HG03558 (cell line): ENCODE measurements around the gene WAS.
"Not testable (repeated sequence)": the region's sequence is repeated elsewhere in the genome, so short reads cannot be mapped to it uniquely, and the experiment has no call there.

Experiments
- ATAC-seq: cut with Tn5 transposase; IDR thresholded peaks from one replicate; pipeline ENCODE4 v1.9.1; 2021; ENCODE audit warnings: moderate number of reproducible peaks; ENCODE audit not compliant: unreplicated experiment; ENCODE audit errors: extremely low read depth

Gene WAS

GRCh38 chrX:48682795-48683194, 804 bp upstream of the WAS start:
- ATAC-seq = not testable (repeated sequence)

GRCh38 chrX:48684134-48684533, 535 bp downstream of the WAS start:
- ATAC-seq = no peak

DNA sequence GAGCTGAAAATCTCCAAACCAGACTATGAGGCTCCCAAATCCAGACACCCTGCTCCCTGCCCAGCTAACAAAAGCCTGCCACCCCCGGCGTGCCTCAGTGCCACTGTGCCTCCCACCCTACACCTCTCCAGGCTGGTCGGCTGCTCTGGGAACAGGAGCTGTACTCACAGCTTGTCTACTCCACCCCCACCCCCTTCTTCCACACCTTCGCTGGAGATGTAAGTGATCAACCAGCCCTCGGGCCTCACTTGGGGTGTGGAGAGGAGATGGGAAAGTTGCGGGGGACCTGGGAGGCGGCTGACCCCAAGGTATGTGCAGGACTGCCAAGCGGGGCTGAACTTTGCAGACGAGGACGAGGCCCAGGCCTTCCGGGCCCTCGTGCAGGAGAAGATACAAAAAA, 1.8 kb downstream of the WAS start:
- ATAC-seq = no peak

DNA sequence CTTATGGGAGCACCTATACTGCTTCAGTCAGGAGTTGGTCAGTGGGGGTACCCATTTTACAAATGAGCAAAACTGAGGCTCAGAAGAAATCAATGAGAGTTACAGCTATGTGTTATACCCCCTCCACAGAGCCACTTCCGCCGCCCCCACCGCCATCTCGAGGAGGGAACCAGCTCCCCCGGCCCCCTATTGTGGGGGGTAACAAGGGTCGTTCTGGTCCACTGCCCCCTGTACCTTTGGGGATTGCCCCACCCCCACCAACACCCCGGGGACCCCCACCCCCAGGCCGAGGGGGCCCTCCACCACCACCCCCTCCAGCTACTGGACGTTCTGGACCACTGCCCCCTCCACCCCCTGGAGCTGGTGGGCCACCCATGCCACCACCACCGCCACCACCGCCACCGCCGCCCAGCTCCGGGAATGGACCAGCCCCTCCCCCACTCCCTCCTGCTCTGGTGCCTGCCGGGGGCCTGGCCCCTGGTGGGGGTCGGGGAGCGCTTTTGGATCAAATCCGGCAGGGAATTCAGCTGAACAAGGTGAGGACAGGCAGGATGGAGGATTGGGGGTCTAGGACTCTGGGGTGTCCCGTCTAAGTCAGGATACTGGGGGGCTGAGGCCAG, 5.0 kb downstream of the WAS start:
- ATAC-seq = no peak

GRCh38 chrX:48689208-48689920, 5.8 kb downstream of the WAS start:
- ATAC-seq = no peak

DNA sequence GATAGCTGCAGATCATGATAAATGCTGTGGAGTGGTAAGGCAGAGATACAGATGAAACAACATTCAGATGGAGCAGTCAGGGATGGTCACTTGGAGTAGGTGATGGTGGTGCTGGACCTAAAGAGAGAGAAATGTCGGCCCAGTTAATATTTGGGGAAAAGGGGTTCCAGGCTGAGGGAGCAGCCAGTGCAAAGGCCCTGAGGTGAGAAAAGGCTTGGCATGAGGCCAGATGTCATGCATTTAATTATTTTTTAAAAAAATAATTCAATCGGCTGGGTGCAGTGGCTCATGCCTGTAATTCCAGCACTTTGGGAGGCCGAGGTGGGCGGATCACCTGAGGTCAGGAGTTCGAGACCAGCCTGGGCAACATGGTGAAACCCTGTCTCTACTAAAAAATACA, 8.1 kb downstream of the WAS start:
- not testable (repeated sequence) for ATAC-seq

DNA sequence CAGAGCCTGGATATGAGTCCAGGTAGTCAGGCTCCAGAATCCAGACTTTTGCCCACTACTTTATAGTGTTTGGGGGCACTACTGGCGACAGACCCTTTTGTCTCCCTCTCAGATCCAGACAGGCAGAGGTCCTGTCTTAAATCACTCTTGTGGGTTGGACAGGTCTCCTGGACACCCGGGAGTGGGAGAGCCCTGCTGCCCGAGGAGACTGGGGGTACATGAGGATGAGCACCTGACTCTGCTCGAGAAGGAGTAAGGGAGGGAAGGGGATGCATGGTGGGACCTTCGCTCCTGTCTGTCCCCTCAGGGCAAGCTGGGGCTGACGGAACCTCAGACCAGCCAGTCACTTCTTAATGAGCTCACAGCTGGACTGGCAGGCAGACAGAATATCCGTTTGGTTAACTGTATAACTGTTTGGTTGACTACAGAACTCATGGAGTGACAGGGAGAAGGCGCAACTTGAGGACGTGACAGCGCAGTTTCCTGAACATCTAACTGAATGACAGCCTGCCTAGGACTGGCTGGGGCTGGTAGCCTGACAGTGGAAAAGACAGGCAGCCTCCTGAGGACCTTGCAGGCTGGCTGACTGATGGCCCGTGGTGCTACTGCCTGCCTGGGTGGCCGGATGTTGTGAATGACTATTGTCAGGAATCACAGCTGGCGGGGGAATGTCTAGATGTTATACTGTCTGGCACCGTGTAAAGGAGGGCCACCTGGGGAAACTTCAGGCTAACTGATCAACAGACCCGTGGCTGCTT, 11.4 kb downstream of the WAS start:
- no peak for ATAC-seq

DNA sequence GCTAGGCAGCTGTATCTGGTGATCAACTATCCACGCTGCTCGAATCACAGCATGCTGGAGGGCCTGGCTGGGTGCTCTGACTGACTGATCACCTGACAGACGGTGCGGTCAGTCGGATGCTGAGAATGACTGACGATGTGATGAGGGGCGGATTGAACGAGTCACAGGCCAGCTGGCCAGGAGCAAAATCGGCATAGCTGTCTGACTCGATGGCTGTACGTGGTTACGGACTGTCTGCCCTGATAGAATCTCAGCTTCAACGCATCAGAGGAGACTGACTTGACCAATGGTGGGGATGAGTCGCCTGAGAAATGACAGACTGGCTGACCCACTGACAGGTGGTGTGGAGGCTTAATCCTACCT, 11.9 kb downstream of the WAS start:
- ATAC-seq = no peak

DNA sequence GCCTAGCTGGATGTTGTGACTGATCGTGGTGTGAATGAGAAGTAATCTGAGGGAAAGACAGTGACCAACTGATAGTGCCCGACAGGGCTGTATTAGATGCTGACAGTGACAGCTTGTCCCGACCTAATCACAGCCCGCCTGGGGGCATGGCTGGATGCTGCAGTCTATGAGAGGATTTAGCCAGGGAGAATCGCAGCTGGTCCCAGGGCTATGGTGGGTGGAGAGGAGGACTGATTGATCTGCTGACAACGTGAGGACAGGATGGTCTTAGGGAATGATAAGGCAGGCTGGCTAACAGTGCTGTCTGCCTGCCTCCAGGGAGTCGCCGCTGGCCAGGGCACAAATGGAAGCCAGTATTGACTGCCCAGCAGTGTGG, 12.3 kb downstream of the WAS start:
- ATAC-seq = no peak

DNA sequence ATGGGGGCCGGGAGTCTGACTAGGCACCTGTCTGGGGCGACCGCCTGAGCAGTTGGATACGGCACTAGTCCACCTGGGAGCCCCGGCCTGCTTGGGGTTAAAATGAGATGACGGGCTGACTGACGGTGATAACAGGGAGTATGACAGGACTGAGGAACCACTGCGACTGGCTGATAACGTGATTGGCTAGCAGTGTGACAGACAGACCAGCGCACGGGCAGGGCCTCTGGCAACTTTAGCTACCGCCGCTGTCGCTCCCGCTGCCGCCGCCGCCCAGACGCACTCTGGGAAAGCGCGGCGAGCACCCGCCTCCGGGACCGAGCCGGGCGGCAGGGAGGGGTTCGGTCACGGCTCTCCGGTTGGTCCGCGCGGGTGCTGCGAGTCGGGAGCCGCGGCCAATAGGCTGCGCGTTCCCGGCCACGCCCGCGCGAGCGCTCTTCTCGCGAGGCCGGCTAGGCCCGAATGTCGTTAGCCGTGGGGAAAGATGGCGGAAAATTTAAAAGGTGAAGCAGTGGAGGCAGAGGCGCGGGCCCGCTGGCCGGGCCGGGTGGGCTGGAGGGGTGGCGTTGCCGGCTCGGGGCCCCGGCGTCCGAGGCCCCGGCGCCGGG, 12.8 kb downstream of the WAS start, which contains the start of gene SUV39H1:
TSS of gene SUV39H1 (plus strand) at position 434 of the 608 bp plus-strand sequence. CDS start at position 485, 51 bp downstream.
- peak; percentile 67 for ATAC-seq

- ATAC-seq = no peak
These were observed 13.5 kb downstream of the WAS start for GRCh38 chrX:48696909-48697727.

- ATAC-seq = no peak
These were observed 14.7 kb downstream of the WAS start for GRCh38 chrX:48698306-48698705.

- ATAC-seq = no peak
These were observed 16.6 kb downstream of the WAS start for GRCh38 chrX:48700246-48700645.

DNA sequence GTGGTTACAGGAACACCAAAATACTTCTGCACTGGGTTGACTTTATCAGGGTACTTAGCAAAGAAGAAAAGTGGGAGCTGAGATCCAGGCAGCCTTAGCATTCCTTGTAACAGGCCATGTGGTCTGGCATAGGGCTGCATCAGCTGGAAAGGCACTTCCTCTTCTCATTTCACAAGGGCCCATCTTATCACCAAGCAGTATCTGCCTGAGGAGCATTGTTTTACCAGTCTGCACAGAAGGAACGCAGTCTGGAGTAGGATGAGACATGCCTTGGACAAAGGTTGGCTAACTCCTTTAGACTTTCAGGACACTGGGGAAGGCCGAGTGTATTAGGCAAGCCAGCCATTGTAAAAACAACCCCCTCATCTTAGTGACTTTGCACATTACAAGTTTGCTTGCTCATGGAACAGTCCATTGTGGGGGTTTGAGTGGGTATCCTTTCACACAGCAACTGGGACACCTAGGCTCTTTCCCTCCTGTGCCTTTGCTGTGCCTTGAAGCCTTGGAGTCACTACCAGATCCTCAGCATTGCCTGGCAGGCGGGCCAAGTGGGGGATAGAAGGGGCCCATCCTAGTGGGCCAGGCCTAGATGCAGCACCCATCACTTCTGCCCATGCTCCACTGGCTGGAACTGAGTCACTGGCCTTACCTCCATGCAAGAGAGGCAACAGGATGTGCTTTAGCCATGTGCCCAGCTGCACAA, 17.5 kb downstream of the WAS start:
- no peak for ATAC-seq

GRCh38 chrX:48702032-48702431, 18.4 kb downstream of the WAS start:
- no peak for ATAC-seq

DNA sequence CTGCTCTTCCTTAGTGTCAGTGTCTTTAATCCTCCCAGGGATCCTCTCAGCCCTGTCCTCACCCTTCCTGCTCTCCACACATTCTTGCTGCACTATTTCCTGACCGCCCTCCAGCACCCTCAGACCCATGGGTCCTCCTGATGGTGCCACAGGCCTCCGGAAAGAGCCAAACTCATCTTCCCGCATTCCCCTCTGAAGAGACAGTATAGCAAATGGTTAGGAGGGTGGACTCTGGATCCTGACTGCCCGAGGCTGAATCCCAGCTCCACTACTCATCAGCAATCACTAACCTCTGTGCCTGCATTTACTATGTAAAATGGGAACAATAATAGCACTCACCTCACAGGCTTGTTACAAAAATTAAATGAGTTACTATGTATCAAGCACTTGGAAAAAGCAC, 19.1 kb downstream of the WAS start:
- no peak for ATAC-seq

DNA sequence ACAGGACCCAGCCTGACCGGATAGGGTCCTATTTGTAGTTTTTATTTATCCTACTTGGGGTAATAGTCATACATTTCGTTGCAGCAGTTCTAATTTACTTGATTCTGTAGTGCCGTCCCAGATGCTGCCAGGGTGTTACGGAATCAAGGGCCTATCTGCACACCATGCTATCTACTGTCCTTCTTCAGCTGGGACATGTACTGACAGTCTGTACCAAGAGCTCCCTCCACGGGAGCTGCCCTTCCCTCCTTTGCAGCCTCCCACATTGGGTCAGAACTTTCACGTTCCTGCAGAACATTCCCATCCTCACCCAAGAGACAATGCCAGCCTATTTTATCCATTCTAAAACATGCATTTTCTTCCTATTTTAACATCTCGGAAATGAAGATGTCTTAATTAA, 19.6 kb downstream of the WAS start:
- ATAC-seq = no peak

GRCh38 chrX:48703642-48704481, 20.3 kb downstream of the WAS start:
- no peak for ATAC-seq

DNA sequence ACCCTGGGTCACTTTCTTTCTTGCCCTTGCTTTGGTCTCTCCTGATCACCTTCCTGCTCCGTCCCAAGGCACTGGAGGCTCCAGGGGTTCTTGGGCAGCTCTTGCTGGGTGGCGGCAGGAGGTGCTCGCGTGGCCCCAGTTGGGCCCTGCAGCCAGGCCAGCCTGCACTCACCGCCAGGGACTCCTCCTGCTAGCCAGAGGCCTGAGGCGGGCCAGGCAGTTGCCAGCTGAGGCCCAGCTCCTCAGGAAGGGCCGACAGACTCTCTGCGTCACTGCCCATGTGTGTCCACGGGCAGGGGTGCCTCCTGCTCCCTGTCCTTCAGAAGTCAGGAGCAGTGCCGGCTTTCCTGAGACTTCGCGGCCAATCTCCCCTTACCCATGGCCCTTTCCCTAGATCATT, 22.3 kb downstream of the WAS start:
- no peak for ATAC-seq
